Epidermal melanocyte (primary cell): ENCODE results near the gene REXO4.
A peak's percentile ranks its signal among the peaks of the same experiment; 100 is the strongest.
"Not testable (repeated sequence)": the region's sequence is repeated elsewhere in the genome, so short reads cannot be mapped to it uniquely, and the experiment has no call there.

Source experiments
- DNase-seq: peaks from one replicate; pipeline ENCODE4 v3.0.0; 2011; ENCODE audit warnings: low spot score; ENCODE audit not compliant: insufficient read length

REXO4 gene

DNA sequence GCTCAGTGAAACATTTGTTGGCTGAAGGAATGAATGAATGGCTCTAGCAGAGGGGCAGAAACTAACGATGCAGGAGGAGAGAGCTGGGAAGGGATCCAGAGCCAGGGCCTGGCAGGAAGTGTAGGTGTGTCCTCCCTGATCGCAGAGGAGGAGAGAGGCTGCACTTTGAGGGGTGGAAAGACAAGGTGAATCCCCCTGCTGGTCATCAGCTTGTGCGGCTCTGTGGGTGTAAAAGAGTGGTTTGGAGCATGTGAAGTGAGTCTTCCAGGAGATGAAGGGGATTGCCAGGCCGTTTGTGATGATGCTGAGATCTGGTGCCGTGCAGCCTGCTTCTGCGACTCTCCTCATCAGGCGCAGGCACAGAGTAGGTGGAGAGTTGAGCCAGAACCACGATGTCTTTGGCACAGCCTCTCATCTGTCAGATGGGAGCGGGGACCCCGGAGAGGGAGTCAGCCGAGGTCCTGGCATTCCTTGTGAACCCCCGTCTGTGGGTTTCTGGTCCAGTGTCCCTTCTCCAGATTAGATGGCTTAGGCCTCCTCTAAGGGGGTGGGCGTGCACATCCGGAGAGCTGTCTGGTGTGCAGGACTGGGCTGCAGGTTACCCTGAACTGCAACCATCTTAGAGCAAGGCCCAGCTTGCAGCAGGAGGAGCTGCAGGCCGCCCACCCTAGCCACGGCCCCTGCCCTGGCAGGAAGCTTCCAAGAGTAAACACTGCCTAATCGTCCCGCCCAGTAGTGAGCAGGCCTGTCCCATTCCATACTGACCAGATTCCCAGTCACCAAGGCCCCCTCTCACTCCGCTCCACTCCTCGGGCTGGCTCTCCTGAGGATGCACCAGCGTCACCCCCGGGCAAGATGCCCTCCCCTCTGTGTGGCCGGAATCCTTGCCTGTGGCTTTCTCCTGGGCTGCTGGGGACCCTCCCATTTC is 4.1 kb upstream of the REXO4 start, which contains the start of gene ADAMTS13:
Gene ADAMTS13, plus strand, starts transcription at position 753 of the 928 bp plus-strand sequence. Its CDS starts 77 bp downstream, at position 830.
- DNase-seq, result no peak

DNA sequence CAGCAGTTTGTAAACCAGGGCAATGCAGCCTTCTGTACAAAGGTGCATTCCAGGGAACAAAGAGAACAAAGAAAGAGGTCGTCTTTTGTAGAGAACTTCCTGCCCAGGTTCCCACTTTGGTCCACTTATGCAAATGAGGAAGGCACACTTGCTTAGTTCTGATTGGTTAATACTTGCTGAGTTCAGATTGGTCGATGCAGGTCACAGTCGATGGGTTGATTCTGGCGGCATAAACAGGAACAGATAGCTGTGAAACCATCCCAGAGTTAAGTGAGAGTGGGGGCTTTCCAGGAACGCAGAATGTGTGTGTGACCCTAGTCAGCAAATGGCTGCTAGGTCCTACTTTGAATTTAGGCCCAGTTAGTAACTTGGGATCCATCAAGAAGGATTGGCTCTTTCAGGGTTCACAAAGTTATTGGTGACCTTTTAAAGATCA is 2.6 kb upstream of the REXO4 start:
- DNase-seq, result no peak

DNA sequence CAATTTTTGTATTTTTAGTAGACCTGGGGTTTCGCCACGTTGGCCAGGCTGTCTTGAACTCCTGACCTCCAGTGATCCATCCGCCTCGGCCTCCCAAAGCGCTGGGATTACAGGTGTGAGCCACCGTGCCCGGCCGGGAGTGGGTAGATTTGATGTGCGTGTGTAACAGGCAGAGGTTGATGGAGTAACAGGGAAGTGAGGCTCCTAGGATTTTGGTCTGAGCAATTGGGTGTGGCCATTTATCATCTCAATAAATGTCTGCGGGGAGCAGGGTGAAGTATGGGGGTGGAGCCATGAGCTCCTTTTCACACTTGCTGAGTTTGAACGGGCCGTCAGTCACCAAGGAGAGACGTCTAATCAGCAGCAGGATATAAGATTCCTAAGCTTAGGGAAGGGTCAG is 1.2 kb upstream of the REXO4 start:
- no peak for DNase-seq

DNA sequence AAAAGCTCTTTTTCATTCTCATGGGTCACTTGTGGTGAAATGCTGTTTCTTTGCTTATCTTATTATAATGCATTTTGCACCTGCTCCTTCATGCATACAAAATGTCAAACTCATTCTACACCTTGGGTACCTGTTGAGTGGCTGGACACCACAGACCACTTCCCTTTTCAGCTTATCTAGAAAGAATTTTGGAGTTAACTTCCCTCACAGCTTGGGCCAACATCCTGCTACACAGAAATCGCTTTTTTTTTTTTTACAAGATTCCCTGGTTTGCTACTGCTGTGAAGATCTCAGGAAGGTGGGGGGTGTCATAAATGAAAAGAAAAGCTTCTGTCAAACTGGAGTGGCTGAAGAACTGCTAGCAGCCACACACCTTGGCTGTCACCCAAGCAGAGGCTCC is 2.6 kb downstream of the REXO4 start:
- DNase-seq, result no peak

DNA sequence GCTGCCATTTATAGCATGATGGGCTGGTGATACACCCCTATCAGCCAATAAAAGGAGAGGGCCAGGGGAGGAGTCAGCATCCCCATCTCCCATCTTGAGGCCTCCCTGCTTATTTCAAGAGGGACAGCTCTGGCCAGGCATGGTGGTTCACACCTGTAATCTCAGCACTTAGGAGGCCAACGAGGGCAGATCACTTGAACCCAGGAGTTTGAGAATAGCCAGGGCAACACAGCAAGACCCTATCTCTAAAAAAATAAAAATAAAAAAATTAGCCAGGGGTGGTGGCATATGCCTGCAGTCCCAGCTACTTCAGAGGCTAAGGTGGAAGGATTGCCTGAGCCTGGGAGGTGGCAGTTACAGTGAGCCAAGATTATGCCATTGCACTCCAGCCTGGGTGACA is 9.8 kb downstream of the REXO4 start:
- no peak for DNase-seq

DNA sequence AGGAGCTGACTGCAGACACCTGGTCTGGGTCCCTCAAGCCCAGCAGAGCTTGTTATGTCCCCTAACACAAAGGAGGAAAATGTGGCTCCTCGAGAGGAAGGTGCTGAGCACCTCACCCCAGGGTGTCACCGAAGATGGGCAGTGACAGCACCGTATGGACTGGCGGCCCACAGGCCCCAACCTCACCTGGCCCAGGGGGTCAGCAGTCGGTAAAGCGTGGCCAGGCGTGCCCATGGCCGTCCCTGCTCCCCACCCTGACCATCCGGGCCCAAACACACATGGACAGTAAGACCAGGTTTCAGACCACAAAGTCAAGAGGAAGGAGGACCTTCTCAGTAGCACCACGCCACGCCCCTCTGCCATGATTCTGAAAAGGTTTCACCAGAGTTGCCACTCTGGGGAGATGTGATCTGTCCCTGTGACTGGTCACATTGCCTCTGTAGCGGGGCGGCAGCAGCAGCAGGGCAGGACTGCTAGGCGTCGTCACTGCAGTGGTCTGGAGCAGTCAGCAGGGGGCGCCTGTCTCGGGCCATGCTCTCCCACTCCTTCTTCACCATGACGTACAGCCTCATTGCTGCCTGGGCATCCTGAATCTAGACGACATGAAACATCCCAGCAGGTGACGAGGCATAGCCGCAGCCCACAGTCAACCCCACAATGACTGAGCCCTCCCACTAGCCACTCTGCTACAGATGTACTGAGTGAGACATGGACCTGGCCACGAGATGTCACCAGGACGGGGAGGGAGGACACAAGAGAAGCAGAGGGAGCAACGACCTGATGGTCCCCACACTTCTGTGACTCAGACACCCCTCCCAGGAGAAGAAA is 11.1 kb downstream of the REXO4 start:
- DNase-seq, result peak; percentile 63

DNA sequence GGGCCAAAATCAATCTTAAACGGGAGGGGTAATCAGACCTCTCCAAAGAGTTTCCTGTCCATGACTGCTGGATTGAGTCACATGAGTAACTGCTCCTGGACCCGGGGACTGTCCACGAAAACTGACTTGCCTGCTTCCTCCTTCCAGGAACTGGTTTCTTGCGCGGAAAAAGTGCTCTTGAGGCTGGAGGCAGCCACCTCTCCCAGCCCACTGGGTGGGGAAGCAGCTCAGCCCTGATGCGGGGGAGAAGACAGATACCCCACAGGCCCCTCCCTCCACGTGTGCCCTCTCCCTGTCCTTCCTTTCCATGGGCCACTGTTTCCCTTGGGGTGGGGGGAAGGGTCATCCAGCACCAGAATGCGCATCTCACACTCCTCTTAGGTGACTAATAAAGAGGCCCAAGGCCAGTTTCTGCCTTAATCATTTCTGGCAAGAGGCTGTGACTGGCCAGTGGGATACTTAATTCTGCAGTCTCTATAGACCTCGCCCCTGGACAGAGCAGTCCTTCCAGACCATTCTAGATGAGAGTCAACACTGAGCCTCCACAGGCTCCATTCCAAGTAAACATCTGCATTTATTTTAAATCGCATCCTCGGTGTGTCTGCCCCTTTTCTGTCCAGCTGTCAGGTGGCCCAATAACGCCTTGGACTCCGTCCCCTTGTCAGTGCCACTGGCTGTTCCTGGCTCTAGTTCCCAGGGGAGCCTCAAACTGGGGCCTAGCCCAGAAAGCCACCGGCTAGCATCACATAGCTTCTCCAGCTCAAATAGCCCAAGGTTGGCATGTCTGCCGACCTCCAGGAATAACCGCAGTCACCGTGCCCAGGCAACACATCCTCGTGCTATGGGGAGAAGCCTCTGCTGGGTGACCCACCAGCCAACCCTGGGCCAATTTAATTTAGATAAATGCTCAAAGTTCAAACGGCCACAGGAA is 12.0 kb downstream of the REXO4 start:
- DNase-seq, result peak; percentile 11

DNA sequence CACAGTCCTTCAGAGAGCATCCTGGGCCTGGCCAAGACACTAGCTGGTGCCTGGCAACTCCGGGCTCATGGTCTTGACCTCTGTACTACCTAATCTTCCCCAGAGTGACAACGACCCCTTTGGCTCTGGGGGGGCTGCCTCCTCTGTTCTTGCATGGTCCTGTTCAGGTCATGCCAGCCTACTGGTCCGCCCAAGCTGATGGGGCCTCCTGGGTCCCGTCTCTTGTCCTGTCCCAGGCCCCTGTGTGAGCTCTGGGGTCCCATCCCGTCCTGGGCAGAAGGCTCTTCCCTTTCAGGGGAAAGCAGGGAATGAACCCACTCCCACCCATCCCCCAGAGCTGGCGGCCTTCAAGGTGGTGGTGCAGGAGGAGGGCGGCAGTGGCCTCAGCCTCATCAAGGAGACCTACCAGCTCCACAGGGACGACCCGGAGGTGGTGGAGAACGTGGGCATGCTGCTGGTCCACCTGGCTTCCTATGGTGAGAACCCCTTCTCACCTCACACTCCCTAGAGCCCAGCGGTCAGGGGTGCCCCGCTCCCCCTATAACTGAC is 13.3 kb downstream of the REXO4 start:
- no peak for DNase-seq

DNA sequence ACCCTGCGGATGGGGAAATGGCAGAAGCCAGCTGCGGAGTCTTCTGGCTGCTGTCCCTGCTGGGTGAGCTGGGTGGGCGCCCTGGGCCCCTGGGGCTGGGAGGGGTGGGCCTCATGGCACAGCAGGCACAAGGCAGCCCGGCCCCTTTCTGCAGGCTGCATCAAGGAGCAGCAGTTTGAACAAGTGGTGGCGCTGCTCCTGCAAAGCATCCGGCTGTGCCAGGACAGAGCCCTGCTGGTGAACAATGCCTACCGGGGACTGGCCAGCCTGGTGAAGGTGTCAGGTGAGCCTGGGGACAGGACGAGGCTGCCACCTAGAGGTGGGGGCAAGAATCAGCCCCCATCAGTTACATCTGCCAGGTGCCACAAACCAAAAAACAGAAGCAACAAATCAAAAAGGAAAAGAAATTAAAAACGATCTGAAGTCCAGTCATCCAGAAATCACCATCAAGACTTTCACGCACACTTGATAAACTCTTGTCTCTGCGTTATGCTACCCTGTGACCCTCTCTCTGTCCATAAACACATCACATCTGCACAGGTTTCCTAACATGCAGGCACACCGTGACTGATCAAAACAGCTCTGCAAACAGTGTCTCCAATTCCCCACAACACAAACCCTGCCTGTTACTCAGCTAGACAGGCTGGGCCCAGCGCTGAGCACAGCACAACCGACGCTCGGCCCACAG is 13.9 kb downstream of the REXO4 start:
- DNase-seq, result peak; percentile 11

DNA sequence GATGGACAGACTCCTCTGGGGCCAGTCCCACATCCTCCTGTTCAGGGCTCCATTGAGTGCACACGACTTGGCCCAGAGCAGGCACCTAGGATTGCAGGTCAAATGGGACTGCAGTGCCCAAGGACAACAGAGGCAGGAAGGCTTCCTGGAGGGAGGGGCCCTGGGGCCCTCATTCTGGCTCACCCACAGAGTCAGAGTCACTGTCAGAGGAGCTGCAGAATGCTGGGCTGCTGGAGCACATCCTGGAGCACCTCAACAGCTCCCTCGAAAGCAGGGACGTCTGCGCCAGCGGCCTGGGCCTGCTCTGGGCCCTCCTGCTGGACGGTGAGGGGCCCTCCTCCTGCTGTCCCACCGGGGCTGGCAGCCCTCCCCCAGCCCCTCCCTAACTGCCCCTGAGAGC is 15.1 kb downstream of the REXO4 start:
- no peak for DNase-seq

DNA sequence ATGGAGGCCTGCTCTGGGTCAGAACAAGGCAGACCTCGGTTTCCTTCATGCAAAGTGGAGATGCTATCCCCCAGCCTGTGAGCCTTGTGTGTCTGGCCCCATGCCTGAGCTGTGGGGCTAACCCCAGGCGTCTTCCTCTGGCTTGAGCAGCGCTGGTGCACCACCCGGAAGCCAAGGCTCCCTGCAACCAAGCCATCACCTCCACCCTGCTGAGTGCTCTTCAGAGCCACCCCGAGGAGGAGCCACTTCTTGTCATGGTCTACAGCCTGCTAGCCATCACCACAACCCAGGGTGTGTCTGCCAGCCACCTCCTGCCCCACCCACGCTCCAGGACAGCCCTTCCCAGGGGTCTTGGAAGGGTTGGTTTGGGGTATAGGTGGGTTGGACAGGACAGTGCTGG is 16.2 kb downstream of the REXO4 start:
- peak; percentile 11 for DNase-seq

DNA sequence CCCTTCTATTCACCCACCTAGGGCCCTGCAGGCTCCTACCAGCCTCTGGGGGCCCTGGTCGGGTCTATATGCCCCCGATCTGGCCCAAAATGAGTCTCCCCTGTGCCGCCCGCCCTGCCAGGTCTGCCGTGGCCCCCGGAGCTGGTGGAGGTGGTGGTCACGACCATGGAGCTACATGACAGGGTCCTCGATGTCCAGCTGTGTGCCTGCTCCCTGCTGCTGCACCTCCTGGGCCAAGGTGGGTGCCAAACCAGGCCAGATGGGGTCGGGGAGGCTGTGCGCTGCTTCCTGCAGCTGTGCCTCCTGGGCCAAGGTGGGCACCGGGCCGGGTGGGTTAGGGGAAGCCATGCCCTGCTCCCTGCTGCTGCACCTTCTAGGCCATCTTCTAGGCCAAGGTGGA is 17.5 kb downstream of the REXO4 start:
- peak; percentile 2 for DNase-seq

DNA sequence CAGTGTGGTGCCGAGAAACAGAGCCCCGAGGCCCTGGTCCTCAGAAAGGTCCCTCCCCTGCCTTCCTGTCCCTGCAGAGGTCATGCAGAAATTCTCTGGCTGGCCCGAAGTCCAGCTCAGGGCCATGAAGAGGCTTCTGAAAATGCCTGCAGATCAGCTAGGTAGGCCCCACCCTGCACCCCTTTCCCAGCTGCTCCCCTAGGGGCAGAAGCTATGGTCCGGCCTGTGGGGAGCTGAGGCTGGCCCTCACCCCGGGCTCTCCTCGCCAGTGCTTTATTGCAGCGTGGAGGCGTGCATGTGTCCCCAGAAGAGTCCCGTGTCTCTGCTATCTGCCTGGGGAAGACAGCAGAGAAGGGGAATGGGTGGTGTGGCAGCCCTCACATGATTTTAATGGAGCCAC is 19.9 kb downstream of the REXO4 start:
- peak; percentile 10 for DNase-seq

DNA sequence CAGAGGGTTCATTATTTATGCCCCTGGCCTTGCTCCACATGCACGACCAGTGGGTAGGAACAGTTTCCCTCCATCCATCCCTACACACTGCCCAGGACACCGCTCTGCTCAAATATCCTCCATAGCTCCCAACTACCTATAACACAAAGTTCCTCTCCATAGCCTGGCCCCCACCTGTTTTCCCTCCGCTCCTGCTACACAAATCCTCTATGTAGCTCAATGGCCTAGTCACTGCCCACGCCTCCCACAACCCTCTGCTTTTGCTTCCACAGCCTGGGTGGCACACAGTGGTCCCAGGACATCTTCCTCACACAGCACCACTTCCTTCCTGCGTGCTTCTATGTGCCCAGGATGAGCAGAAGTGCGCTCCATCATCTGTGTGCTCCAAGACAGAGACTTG is 20.4 kb downstream of the REXO4 start:
- DNase-seq, result peak; percentile 12

DNA sequence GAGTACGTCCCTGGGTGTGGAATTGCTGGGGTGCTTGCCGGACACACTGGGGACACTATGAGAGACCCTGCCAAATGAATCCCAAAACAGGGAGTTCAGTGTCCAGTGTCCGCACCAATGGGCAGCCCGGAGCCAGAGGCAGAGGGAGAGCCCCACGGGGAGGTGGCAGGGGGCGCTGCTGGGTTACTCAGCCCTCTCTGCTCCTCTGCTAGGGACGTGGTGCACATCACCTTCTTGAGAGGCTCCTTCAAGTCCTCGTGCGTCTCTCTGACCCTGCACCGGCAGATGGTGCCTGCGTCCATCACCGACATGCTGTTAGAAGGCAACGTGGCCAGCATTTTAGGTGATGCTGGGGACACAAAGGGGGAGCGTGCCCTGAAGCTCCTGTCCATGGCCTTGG is 20.9 kb downstream of the REXO4 start:
- peak; percentile 7 for DNase-seq

DNA sequence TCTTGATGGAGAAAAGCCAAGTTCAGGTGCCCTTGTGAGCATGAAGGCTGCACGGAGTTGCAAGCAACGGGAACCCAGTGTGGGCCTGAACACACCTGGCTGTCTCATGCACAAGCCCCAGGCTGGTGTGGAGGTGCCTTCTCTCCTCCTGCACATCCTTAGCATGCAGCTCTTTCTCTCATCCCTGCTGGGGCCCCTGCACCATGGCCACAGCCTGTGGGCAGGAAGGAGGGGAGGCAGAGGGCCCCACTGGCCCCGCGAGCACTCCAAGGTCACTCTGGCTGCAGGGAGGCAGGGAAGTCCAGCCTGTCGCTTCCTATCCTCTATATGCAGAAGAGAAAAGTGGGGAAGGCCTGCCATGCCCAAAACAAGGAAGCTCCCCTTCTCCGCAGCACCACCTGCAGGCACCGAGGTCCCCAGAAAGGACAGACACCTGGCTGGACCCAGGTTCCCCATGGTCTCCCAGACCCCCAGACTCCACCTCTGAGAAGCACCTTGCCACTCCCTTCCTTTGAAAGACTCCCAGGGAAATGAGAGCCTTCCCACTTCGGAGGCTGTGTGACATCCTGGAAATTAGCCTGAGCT is 23.0 kb downstream of the REXO4 start:
- peak; percentile 17 for DNase-seq

DNA sequence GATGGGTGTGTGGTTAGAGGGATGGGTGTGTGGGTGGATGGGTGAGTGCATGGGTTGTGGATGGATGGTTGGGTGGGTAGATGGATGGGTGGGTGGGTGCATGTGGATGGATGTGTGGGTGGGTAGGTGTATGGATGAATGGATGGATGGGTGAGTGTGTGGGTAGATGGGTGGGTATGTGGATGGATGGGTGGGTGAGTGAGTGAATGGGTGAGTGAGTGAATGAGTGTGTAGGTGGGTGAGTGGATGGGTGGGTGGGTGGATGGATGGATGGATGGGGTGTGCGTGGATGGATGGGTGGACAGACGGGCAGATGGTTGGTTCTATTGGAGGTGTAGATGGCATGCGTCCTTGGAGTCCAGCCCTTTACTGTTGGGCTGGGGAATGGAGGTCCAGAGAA is 24.4 kb downstream of the REXO4 start:
- no peak for DNase-seq

DNA sequence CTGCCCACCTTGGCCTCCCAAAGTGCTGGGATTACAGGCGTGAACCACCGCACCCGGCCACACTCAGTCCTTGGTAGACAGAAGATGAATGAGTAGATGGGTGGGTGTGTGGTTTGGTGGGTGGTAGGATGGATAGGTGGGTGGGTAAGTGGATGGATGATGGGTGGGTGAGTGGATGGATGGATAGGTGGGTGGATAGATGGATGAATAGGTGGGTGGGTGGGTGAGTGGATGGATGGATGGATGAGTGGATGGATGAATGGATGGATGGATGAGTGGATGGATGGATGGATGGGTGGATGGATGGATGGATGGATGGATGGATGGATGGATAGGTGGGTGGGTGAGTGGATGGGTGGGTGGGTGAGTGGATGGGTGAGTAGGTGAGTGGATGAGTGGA is 25.5 kb downstream of the REXO4 start:
- not testable (repeated sequence) for DNase-seq

DNA sequence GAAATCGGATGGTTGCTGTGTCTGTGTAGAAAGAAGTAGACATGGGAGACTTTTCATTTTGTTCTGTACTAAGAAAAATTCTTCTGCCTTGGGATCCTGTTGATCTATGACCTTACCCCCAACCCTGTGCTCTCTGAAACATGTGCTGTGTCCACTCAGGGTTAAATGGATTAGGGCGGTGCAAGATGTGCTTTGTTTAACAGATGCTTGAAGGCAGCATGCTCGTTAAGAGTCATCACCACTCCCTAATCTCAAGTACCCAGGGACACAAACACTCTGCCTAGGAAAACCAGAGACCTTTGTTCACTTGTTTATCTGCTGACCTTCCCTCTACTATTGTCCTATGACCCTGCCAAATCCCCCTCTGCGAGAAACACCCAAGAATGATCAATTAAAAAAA is 26.4 kb downstream of the REXO4 start:
- DNase-seq, result not testable (repeated sequence)

DNA sequence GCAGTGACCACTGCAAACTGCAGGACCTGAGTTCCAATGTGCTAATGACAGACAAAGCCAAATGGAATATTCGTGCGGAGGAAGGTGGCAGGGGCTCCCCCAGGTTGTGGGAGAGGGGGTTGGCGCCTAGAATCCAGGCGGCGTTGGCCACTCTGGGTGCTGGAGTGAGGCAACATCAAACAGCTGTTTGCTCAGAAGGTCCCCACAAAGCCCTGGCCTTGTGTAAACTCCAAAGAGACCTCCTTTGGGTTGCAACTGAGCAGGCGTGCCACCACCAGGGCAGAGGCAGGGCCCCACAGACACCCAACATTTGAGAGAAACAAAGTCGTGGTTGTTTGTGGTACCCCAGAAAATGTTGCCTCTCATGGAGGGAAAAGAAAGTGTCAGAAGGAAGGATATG is 27.1 kb downstream of the REXO4 start:
- DNase-seq, result no peak
